Activated naive CD8-positive, alpha-beta T cell treated with anti-CD3 and anti-CD28 coated beads, Interleukin-2, amount 10 ng/mL, durations not matched to agents 7 days and 5 days (primary cell): ENCODE measurements around the gene TRABD. TPM values are rescaled to one million over a fixed set of nuclear protein-coding genes. Genes with fewer than 3 reads are reported as not detected.

Source experiments
- ATAC-seq: fragments of 150-1000 bp; cut with Tn5 transposase; one replicate; pipeline ENCODE4 v1.10.0; 2021; ENCODE audit warnings: low read depth, moderate library complexity
- POLR2A ChIA-PET: fragments of 350-600 bp; sonication (Branson Sonifier 250); formaldehyde crosslinking; loops from one replicate; lab custom pipeline; 2021; ENCODE audit warnings: antibody characterized with exemption; lab: Charles Lee
- DNase-seq: peaks from one replicate; pipeline ENCODE4 v3.0.0; 2021
- H3K27ac Mint-ChIP-seq: one replicate; pipeline ENCODE4 v1.8.0; 2022; ENCODE audit warnings: mild to moderate bottlenecking, mixed read lengths
- H3K27me3 Mint-ChIP-seq: one replicate; pipeline ENCODE4 v1.8.0; 2022; ENCODE audit warnings: mild to moderate bottlenecking, moderate library complexity, mixed read lengths
- H3K36me3 Mint-ChIP-seq: one replicate; pipeline ENCODE4 v1.8.0; 2021; ENCODE audit warnings: mild to moderate bottlenecking, mixed read lengths
- H3K4me1 Mint-ChIP-seq: one replicate; pipeline ENCODE4 v1.8.0; 2021; ENCODE audit warnings: mixed read lengths
- H3K4me3 Mint-ChIP-seq: one replicate; pipeline ENCODE4 v1.8.0; 2022; ENCODE audit warnings: mild to moderate bottlenecking, moderate library complexity, mixed read lengths
- H3K9me3 Mint-ChIP-seq: one replicate; pipeline ENCODE4 v1.8.0; 2021; ENCODE audit warnings: mixed read lengths
- total RNA-seq, 2 experiments: library from RNA; stranded (reverse); gene quantifications; one replicate each; pipeline ENCODE4 v1.2.3, GENCODE V29; 2021

TRABD gene
- total RNA-seq, 2 experiments from 2014 or later: 116 to 121 TPM

DNA sequence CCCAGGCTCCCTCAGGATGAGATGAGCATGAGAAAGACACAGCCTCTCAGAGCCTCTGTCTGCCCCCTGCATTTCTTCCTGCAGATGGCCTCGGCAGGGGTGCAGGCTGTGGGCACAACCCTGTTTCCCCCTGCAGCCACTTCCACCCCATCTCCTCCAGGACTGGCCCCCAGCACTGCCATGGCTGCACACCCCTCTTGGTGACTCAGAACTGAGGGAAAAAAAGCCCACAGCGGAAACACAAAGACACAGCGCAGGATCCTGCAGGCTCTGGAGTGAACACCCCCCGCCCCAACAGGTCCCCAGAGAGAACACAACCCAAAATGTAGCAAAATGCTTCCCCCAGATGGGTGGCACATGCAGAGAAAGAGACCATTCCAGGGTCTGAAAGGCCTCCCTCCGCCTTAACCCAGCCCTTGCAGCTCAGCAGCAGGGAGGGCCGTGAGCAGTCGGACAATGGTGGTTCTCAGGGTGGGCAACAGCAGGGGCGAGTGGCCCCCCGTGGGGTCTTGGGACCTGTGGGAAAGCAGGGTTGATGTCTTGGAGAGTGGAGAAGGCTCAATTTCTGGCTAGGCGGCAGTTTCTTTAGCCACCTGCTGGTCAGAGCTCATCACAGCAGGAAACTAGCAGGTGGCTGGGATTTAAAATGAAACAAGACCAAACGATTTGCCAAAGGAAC lies 51.2 kb downstream of the TRABD start:
- no peak overlapping the region for H3K4me3 Mint-ChIP-seq
- DNase-seq (no peak), ATAC-seq (no peak)
- POLR2A ChIA-PET: no interaction called here
- H3K9me3 Mint-ChIP-seq: no peaks in the 10 kb centered on the region
- peaks cover 12% of the 10 kb centered on the region for H3K4me1 Mint-ChIP-seq
- H3K27ac Mint-ChIP-seq: no peak overlapping the region
- H3K36me3 Mint-ChIP-seq: peaks cover 18% of the 10 kb centered on the region
- no peaks in the 10 kb centered on the region for H3K27me3 Mint-ChIP-seq

- Mint-ChIP-seq H3K9me3 (no peaks in the 10 kb centered on the region), H3K4me1 (peaks cover 23% of the 10 kb centered on the region), H3K4me3 (no peak overlapping the region), H3K27me3 (no peaks in the 10 kb centered on the region), H3K27ac (no peak overlapping the region), H3K36me3 (peaks cover 18% of the 10 kb centered on the region)
- POLR2A ChIA-PET: no interaction called here
- DNase-seq: no peak
- no peak for ATAC-seq
Measured at GRCh38 chr22:50238755-50239154, 53.0 kb downstream of the TRABD start.

DNA sequence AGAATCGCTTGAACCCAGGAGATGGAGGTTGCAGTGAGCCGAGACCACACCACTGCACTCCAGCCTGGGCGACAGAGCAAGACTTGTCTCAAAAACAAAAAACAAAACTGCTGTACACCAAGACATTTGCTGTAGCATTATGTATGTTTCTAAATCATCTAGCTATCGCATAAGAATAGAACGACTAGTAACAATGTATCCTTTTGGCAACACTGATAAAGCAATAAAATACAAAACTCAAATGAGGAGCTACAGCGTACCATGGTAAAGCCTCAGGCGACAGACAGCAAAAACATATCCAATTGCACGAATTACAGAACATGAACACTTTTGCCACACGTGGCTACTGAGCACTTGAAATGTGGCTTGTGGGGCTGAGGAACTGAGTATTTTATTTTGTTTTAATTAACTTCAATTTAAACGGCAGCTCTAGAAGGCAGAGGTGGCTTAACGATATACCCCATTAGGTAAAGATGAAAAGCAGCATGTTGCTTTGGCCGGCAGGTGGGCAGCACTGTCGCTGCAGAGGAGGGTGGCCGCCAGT lies 56.8 kb downstream of the TRABD start:
- ATAC-seq (no peak), DNase-seq (no peak)
- Mint-ChIP-seq H3K4me1 (peaks cover 24% of the 10 kb centered on the region), H3K27me3 (no peaks in the 10 kb centered on the region), H3K4me3 (peak overlapping the region; percentile 99), H3K9me3 (no peaks in the 10 kb centered on the region), H3K27ac (peak overlapping the region; percentile 34), H3K36me3 (peaks cover 3% of the 10 kb centered on the region)
- POLR2A ChIA-PET: interaction anchor here (0.6 to 2.9 kb wide), 5 partner anchors 8 to 378 kb away, joined by 3 to 14 read pairs (median 5); partner anchors contain the start of genes HDAC10 and SCO2

GRCh38 chr22:50243685-50244419 lies 58.1 kb downstream of the TRABD start:
- peak overlapping the region; percentile 99 for H3K27ac Mint-ChIP-seq

DNA sequence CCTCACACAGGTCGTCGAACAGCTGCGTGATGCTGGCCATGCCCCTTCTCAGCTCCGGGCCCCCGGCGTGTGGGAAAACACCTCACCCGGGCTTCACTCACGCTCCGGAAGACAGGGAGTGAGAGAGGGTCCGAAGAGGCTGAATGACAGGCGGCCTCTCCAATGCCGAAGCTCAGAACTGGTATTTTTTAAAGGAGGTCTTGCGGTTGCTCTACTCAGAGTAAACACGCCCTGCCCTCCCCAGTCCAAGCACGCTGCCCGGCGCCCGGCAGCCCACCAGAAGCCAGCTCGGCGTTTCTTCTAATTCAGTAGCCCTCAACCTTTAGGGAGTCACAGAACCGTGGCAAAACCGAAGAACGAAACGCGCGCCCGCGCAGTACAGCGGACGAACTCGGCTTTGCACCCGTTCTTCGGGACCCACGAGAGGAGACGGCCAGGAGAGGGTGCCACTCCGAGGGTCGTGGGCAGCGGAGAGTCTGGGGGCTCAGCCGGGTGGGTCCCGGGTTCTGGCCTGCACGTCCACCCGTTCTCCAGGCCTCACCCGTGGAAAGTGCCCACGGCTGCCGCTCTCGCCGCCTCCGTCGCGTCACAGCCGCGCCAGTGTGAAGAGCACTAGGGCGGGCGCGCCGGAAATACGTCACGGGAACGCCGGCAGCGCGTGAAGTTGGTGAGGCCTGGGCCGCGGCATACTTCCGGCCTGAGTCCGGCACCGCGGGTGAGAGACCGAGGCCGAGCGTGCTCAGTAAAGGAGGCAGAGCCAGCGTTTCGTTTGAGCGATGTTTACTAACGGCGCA lies 58.9 kb downstream of the TRABD start, which contains the start of gene TUBGCP6:
TSS of gene TUBGCP6 (minus strand) at position 604 of the 794 bp plus-strand sequence. CDS start at position 40, 564 bp downstream.
- DNase-seq: peak; percentile 97
- Mint-ChIP-seq H3K9me3 (no peaks in the 10 kb centered on the region), H3K4me1 (peaks cover 26% of the 10 kb centered on the region), H3K36me3 (peaks cover 5% of the 10 kb centered on the region), H3K27me3 (no peaks in the 10 kb centered on the region), H3K27ac (peak within 1 kb of the TSS; percentile 99), H3K4me3 (peak within 1 kb of the TSS; percentile 99)
- peak; percentile 81 for ATAC-seq
- POLR2A ChIA-PET: interaction anchor here (0.7 to 2.9 kb wide), 14 partner anchors 12 to 383 kb away, joined by 3 to 14 read pairs (median 4); partner anchors contain the start of genes ARSA, PPP6R2 and SCO2

More at GRCh38 chr22:50243685-50244419, 58.1 kb downstream of the TRABD start:
- H3K4me3 Mint-ChIP-seq: peak overlapping the region; percentile 99
- peaks cover 5% of the 10 kb centered on the region for H3K36me3 Mint-ChIP-seq
- POLR2A ChIA-PET: interaction anchor here (0.7 to 2.9 kb wide), 14 partner anchors 12 to 384 kb away, joined by 3 to 14 read pairs (median 4); partner anchors contain the start of genes ARSA, PPP6R2 and SCO2
- no peak for DNase-seq
- no peaks in the 10 kb centered on the region for H3K9me3 Mint-ChIP-seq
- peak; percentile 39 for ATAC-seq
- peaks cover 26% of the 10 kb centered on the region for H3K4me1 Mint-ChIP-seq
- H3K27me3 Mint-ChIP-seq: no peaks in the 10 kb centered on the region

DNA sequence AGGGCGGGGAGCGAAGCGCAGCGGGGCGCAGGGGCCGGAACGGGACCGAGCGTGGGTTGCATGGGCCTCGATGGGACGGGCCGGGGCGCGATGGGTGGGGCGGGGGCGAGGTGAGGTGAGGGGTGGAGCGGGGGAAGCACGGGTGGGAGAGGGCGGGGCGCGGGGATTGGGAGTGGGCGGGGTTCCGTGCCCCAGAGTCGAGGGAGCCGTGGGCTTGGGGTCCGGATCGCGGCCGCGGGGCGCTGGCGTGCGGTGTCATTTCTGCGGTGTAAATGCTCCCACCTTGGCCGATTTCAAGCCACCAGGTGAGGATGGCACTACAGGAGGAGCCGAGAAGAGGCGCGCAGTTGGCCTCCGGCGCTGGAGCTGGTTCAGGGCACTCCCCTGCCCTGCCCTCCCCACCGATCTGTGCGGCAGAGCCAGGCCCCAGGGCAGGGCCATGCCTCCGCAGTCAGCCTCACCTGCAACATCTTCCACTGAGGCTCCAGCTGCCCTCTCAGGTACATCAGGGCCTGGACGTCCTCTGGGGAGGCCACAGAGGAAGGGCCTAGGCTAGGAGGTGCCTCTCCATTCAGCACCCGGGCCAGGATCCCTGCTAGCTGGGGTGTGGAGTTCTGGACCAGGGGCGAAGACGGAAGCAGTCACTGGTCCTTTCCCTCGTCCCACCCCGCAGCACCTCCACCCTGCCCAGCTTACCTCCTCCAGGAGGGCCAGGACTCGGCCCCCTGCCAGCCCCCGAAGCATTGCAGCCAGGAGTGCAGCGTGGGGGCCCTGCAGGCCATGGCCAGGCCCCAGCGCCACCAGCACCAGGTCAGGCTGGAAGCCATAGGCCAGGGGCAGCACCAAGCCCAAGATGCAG lies 59.7 kb downstream of the TRABD start:
- DNase-seq: no peak
- POLR2A ChIA-PET: interaction anchor here (0.8 to 1.1 kb wide), 2 partner anchors 54 to 375 kb away, joined by 3 to 4 read pairs; no protein-coding TSS in a partner anchor
- H3K4me1 Mint-ChIP-seq: peaks cover 30% of the 10 kb centered on the region
- H3K36me3 Mint-ChIP-seq: peaks cover 5% of the 10 kb centered on the region
- no peak for ATAC-seq
- H3K4me3 Mint-ChIP-seq: peak overlapping the region; percentile 99
- no peaks in the 10 kb centered on the region for H3K27me3 Mint-ChIP-seq
- peak overlapping the region; percentile 99 for H3K27ac Mint-ChIP-seq
- H3K9me3 Mint-ChIP-seq: no peaks in the 10 kb centered on the region

DNA sequence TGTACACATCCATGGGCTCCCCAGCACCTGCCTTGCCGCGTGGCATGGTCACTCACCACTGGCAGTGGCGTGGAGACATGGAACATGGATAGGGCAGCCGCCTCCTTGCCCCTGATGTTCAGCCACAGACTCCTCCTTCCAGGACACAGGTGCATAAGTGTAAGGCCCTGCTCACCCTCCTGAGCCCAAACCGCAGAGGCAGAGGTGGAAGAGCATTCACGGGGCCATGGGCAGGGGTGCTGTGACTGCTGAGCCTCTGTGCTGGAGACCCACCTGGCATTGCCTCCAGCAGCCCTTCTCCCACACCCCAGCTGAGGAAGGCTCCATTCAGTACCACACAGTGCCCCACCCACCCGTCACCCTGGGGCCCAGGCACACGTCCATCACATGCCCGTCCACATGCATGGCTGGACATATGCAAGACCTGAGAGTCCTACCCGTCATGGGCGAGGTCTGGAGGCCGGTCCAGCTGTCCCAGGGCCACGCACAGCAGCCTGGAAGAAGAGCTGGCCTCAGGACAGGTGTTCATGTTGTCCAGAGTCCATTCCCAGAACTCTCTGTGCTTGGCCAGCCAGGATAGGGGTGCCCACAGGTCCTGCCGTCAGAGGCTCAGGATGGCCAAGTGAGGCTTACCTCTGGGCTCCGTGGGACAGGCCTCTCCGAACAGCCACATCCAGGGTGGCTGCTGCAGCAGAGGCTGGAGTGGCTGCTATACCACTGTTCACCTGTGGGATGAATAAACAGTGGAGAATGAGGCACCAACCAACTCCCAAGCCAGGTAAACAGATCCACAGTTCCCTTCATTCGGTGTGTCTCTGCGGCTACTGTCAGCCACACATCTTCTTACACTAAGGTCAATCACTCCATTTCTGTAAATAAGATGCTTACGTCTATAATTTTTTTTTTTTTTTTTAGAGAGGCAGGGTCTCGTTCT lies 60.8 kb downstream of the TRABD start:
- ATAC-seq (no peak), DNase-seq (no peak)
- H3K27me3 Mint-ChIP-seq: no peaks in the 10 kb centered on the region
- H3K36me3 Mint-ChIP-seq: peaks cover 5% of the 10 kb centered on the region
- H3K4me1 Mint-ChIP-seq: peaks cover 26% of the 10 kb centered on the region
- H3K4me3 Mint-ChIP-seq: peak overlapping the region; percentile 55
- POLR2A ChIA-PET: interaction anchor here (1.1 kb wide), 1 partner anchor 55 kb away, joined by 3 read pairs; no protein-coding TSS in a partner anchor
- H3K9me3 Mint-ChIP-seq: no peaks in the 10 kb centered on the region
- peak overlapping the region; percentile 25 for H3K27ac Mint-ChIP-seq

DNA sequence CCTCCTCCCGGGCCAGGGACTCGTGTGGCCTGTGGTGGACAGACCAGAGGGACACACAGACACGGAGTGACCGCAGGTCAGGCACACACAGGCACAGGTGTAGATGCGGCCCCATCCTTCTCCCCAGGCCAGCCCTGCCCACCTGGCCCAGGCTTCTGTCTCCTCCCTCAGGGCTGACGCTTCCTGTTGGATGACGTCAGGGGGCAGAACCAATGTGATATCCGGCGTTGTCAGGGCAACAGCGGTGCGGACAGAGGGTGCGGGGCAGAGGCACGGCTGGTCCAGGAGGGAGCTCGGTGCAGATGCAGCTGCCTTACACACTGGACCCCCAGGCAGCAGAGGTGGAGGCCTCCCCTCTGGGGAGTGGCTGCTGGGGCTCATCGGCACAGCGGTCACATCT lies 62.0 kb downstream of the TRABD start:
- no peak for DNase-seq
- H3K36me3 Mint-ChIP-seq: peaks cover 5% of the 10 kb centered on the region
- no peak overlapping the region for H3K4me3 Mint-ChIP-seq
- peaks cover 16% of the 10 kb centered on the region for H3K4me1 Mint-ChIP-seq
- no peaks in the 10 kb centered on the region for H3K27me3 Mint-ChIP-seq
- POLR2A ChIA-PET: no interaction called here
- no peak for ATAC-seq
- H3K27ac Mint-ChIP-seq: peak overlapping the region; percentile 70
- no peaks in the 10 kb centered on the region for H3K9me3 Mint-ChIP-seq

- POLR2A ChIA-PET: no interaction called here
- Mint-ChIP-seq H3K27ac (no peak overlapping the region), H3K9me3 (no peaks in the 10 kb centered on the region), H3K4me1 (peaks cover 15% of the 10 kb centered on the region), H3K27me3 (no peaks in the 10 kb centered on the region), H3K36me3 (peaks cover 5% of the 10 kb centered on the region), H3K4me3 (no peak overlapping the region)
- no peak for ATAC-seq
- no peak for DNase-seq
Measured at GRCh38 chr22:50248196-50249081, 62.7 kb downstream of the TRABD start.
